Keratinocyte (primary cell): ENCODE results near the gene HMCN2. TPM values are rescaled to one million over a fixed set of nuclear protein-coding genes. Genes with fewer than 3 reads are reported as not detected.

Experiments
- DNase-seq: peaks from one replicate; pipeline ENCODE4 v3.0.0-alpha.2; 2011; ENCODE audit warnings: low read depth, missing footprints, low spot score
- FAIRE-seq: peaks from 2 replicates; lab custom pipeline; 2011; peaks lifted over from hg19 to GRCh38; lab: Jason Lieb, UNC
- H2AFZ ChIP-seq: 2 replicates; pipeline ENCODE4 v1.6.0; 2012; ENCODE audit warnings: low read length, control low read depth, inconsistent platforms; ENCODE audit not compliant: control insufficient read depth
- H3K27ac ChIP-seq: 2 replicates; pipeline ENCODE4 v1.5.1; 2011; ENCODE audit warnings: low read length; ENCODE audit not compliant: control insufficient read depth, insufficient read depth
- H3K27me3 ChIP-seq: 3 replicates; pipeline ENCODE4 v1.6.0; 2011; ENCODE audit warnings: low read length; ENCODE audit not compliant: control insufficient read depth, insufficient read depth; ENCODE audit errors: extremely low read depth
- H3K36me3 ChIP-seq, 2 experiments: 2 replicates in 1 of 2; 3 replicates in 1 of 2; pipeline ENCODE4 v1.5.1; 2011; ENCODE audit warnings: low read length in 2 of 2, mild to moderate bottlenecking in 1 of 2; ENCODE audit not compliant: control insufficient read depth in 2 of 2, insufficient read depth in 2 of 2; ENCODE audit errors: extremely low read depth in 1 of 2
- H3K4me1 ChIP-seq: 3 replicates; pipeline ENCODE4 v1.5.1; 2011; ENCODE audit warnings: low read length; ENCODE audit not compliant: control insufficient read depth, insufficient read depth; ENCODE audit errors: extremely low read depth
- H3K4me2 ChIP-seq: 3 replicates; pipeline ENCODE4 v1.6.0; 2011; ENCODE audit warnings: low read depth, low read length; ENCODE audit not compliant: control insufficient read depth, insufficient read depth; ENCODE audit errors: extremely low read depth
- H3K4me3 ChIP-seq, 3 experiments: fragments of 200-600 bp in 1 of 3; sonication (generic) in 1 of 3; 2 replicates in 2 of 3; 3 replicates in 1 of 3; pipeline ENCODE4 v1.5.1; 2011 to 2016; ENCODE audit warnings: low read length in 3 of 3, mild to moderate bottlenecking in 3 of 3, control low read depth in 2 of 3, inconsistent platforms in 1 of 3, low read depth in 1 of 3, mixed read lengths in 1 of 3, mixed run types in 1 of 3, moderate library complexity in 1 of 3; ENCODE audit not compliant: control insufficient read depth in 2 of 3, insufficient read depth in 2 of 3; ENCODE audit errors: extremely low read depth in 1 of 3
- H3K79me2 ChIP-seq: 2 replicates; pipeline ENCODE4 v1.6.0; 2012; ENCODE audit warnings: low read length; ENCODE audit not compliant: control insufficient read depth, insufficient read depth
- H3K9ac ChIP-seq: 3 replicates; pipeline ENCODE4 v1.6.0; 2011; ENCODE audit warnings: low read length; ENCODE audit not compliant: control insufficient read depth, insufficient read depth; ENCODE audit errors: extremely low read depth
- H3K9me1 ChIP-seq: 3 replicates; pipeline ENCODE4 v1.6.0; 2011; ENCODE audit warnings: low read length; ENCODE audit not compliant: control insufficient read depth, insufficient read depth; ENCODE audit errors: extremely low read depth
- H3K9me3 ChIP-seq: 2 replicates; pipeline ENCODE4 v1.5.1; 2012; ENCODE audit warnings: low read depth, low read length; ENCODE audit not compliant: control insufficient read depth
- H4K20me1 ChIP-seq: 3 replicates; pipeline ENCODE4 v1.6.0; 2011; ENCODE audit warnings: low read length; ENCODE audit not compliant: control insufficient read depth, insufficient read depth; ENCODE audit errors: extremely low read depth
- CTCF ChIP-seq, 3 experiments: IDR thresholded peaks in 1 of 3; conservative IDR thresholded peaks in 1 of 3; optimal IDR thresholded peaks in 1 of 3; 2 replicates in 2 of 3; 3 replicates in 1 of 3; pipeline versions ENCODE3 to v1.5.1; 2011; ENCODE audit warnings: low read length in 3 of 3, mild to moderate bottlenecking in 3 of 3, moderate library complexity in 2 of 3, control low read depth in 1 of 3, inconsistent platforms in 1 of 3; ENCODE audit not compliant: insufficient read depth in 2 of 3; ENCODE audit errors: extremely low read depth in 1 of 3
- EZH2 ChIP-seq: IDR thresholded peaks from one replicate; pipeline ENCODE4 v1.6.1; 2012; ENCODE audit warnings: inconsistent platforms, mild to moderate bottlenecking, low read length, moderate library complexity
- dilution Hi-C: fragments of 300-500 bp; cut with MboI; formaldehyde crosslinking; loops from one replicate; pipeline ENCODE4 v1.7.0; 2020; ENCODE audit warnings: low sequenced_read_pairs; ENCODE audit not compliant: extremely low pct_ligation_motif_present
- polyA plus RNA-seq, 5 experiments: library from polyadenylated mRNA; depleted of rRNA in 3 of 5; stranded (reverse) in 3 of 5; stranded (forward) in 1 of 5; unstranded in 1 of 5; fragments of >200 nt; gene quantifications; 1 replicate in 1 of 5; 2 replicates in 3 of 5; 3 replicates in 1 of 5; pipeline versions ENCODE4 v1.2.1 to v1.2.3, GENCODE V29; 2011 to 2012; ENCODE audit warnings: missing spikeins in 2 of 5, low read depth in 1 of 5, low replicate concordance in 1 of 5

HMCN2 gene
- polyA plus RNA-seq, 1 donor (not counting 4 experiments of a cell fraction or from before 2014, with no cell fraction given) = not detected

- Histone ChIP-seq H3K27ac (no peak overlapping the region), H3K9me3 (no peaks in the 10 kb centered on the region), H3K4me2 (no peak overlapping the region), H3K4me3 (no peak overlapping the region), H2AFZ (no peak overlapping the region), H3K36me3 (no peaks in the 10 kb centered on the region), H3K4me1 (no peaks in the 10 kb centered on the region), H3K27me3 (no peaks in the 10 kb centered on the region), H4K20me1 (no peaks in the 10 kb centered on the region), H3K9ac (no peak overlapping the region), H3K79me2 (no peaks in the 10 kb centered on the region), H3K9me1 (no peaks in the 10 kb centered on the region)
- no peak for TF ChIP-seq EZH2
- TF ChIP-seq CTCF (optimal IDR thresholded peaks at IDR 0.05 in 1 of 3, IDR thresholded peaks at IDR 0.05 in 1 of 3, conservative IDR thresholded peaks at IDR 0.05 in 1 of 3; ENCODE audit: extremely low read depth in 1 of 3, insufficient read depth in 2 of 3, low read length in 3 of 3) = no peak
- dilution Hi-C loops = no loop called here
- no peak for FAIRE-seq
- DNase-seq = no peak
Observed at GRCh38 chr9:130360672-130361071, 95.1 kb downstream of the HMCN2 start.

GRCh38 chr9:130361873-130362362 lies 96.4 kb downstream of the HMCN2 start:
- H3K4me3 ChIP-seq = no peak overlapping the region
- no peaks in the 10 kb centered on the region for H4K20me1 ChIP-seq
- H3K4me2 ChIP-seq = no peak overlapping the region
- H3K4me1 ChIP-seq = no peaks in the 10 kb centered on the region
- no peaks in the 10 kb centered on the region for H3K36me3 ChIP-seq
- no peak for TF ChIP-seq EZH2
- TF ChIP-seq CTCF (optimal IDR thresholded peaks at IDR 0.05 in 1 of 3, IDR thresholded peaks at IDR 0.05 in 1 of 3, conservative IDR thresholded peaks at IDR 0.05 in 1 of 3; ENCODE audit: extremely low read depth in 1 of 3, insufficient read depth in 2 of 3, low read length in 3 of 3) = no peak
- no peak overlapping the region for H3K27ac ChIP-seq
- no peak overlapping the region for H2AFZ ChIP-seq
- no peaks in the 10 kb centered on the region for H3K9me3 ChIP-seq
- DNase-seq (no peak), FAIRE-seq (no peak)
- no peak overlapping the region for H3K9ac ChIP-seq
- dilution Hi-C loops = no loop called here
- H3K27me3 ChIP-seq = no peaks in the 10 kb centered on the region
- no peaks in the 10 kb centered on the region for H3K79me2 ChIP-seq
- H3K9me1 ChIP-seq = no peaks in the 10 kb centered on the region
